Lower lobe of right lung (tissue), 2 donors: ENCODE measurements around the gene GRIK2. TPM values are rescaled to one million over a fixed set of nuclear protein-coding genes. Genes with fewer than 3 reads are reported as not detected.

Experiments
- ATAC-seq, 2 donors: fragments of 200-7000 bp; cut with Tn5 transposase; one replicate each; pipeline ENCODE4 v1.9.1; 2020 to 2022; ENCODE audit warnings: mild to moderate bottlenecking in 2 of 2, moderate library complexity in 2 of 2
- DNase-seq: peaks from one replicate; pipeline ENCODE4 v3.0.0-alpha.2; 2020
- H3K27ac ChIP-seq: fragments of 200-600 bp; one replicate; pipeline ENCODE4 v1.8.0; 2022
- H3K27me3 ChIP-seq: fragments of 200-600 bp; one replicate; pipeline ENCODE4 v1.8.0; 2022; ENCODE audit warnings: low read depth
- H3K36me3 ChIP-seq: fragments of 200-600 bp; one replicate; pipeline ENCODE4 v1.8.0; 2022; ENCODE audit warnings: mild to moderate bottlenecking
- H3K4me1 ChIP-seq: fragments of 200-600 bp; one replicate; pipeline ENCODE4 v1.8.0; 2022
- H3K4me3 ChIP-seq: fragments of 200-600 bp; one replicate; pipeline ENCODE4 v1.8.0; 2022; ENCODE audit warnings: mild to moderate bottlenecking
- H3K9me3 ChIP-seq: fragments of 200-600 bp; one replicate; pipeline ENCODE4 v1.8.0; 2022
- CTCF ChIP-seq: fragments of 200-600 bp; IDR thresholded peaks from one replicate; pipeline ENCODE4 v1.8.0; 2022; ENCODE audit warnings: antibody characterized with exemption, mild to moderate bottlenecking
- intact Hi-C: fragments of 100-400 bp; cut with DNase I; formaldehyde crosslinking; loops from one replicate; pipeline ENCODE4 v1.11.0; 2022
- total RNA-seq: library from RNA; stranded (reverse); fragmentation: NEBNext Ultra II Directional; extraction: Animal tissue kit (Norgen Biotek cat#: 25700); gene quantifications from one replicate; pipeline ENCODE4 v1.2.1, GENCODE V29; 2021
- donor health status: DM: no; HTN: yes; CAD: no; lungs with severe emphysema.

The GRIK2 gene
- total RNA-seq, 1 donor from 2014 or later: 0.62 TPM

GRCh38 chr6:101840100-101840499 lies 446.6 kb downstream of the GRIK2 start:
- no peak overlapping the region for H3K27ac ChIP-seq
- DNase-seq (no peak), ATAC-seq (no peak)
- no peak for TF ChIP-seq CTCF
- H3K4me3 ChIP-seq: no peak overlapping the region
- H3K27me3 ChIP-seq: no peaks in the 10 kb centered on the region
- intact Hi-C loops: no loop called here
- no peaks in the 10 kb centered on the region for H3K36me3 ChIP-seq
- no peaks in the 10 kb centered on the region for H3K9me3 ChIP-seq
- H3K4me1 ChIP-seq: no peaks in the 10 kb centered on the region

- Histone ChIP-seq H3K27me3 (no peaks in the 10 kb centered on the region), H3K27ac (no peak overlapping the region), H3K4me3 (no peak overlapping the region), H3K9me3 (no peaks in the 10 kb centered on the region), H3K36me3 (no peaks in the 10 kb centered on the region), H3K4me1 (no peaks in the 10 kb centered on the region)
- no peak for DNase-seq
- no peak for TF ChIP-seq CTCF
- intact Hi-C loops: no loop called here
- no peak for ATAC-seq
Observed at GRCh38 chr6:101845172-101845571, 451.7 kb downstream of the GRIK2 start.

GRCh38 chr6:101845621-101846020 lies 452.1 kb downstream of the GRIK2 start:
- no peak for ATAC-seq
- intact Hi-C loops: no loop called here
- Histone ChIP-seq H3K4me1 (no peaks in the 10 kb centered on the region), H3K27me3 (no peaks in the 10 kb centered on the region), H3K9me3 (no peaks in the 10 kb centered on the region), H3K27ac (no peak overlapping the region), H3K36me3 (no peaks in the 10 kb centered on the region), H3K4me3 (no peak overlapping the region)
- TF ChIP-seq CTCF: no peak
- DNase-seq: no peak

GRCh38 chr6:101847690-101848089 lies 454.2 kb downstream of the GRIK2 start:
- Histone ChIP-seq H3K4me1 (no peaks in the 10 kb centered on the region), H3K36me3 (no peaks in the 10 kb centered on the region), H3K27ac (no peak overlapping the region), H3K9me3 (no peaks in the 10 kb centered on the region), H3K27me3 (no peaks in the 10 kb centered on the region), H3K4me3 (no peak overlapping the region)
- intact Hi-C loops: no loop called here
- ATAC-seq (no peak), DNase-seq (no peak)
- TF ChIP-seq CTCF: no peak

GRCh38 chr6:101851911-101852310 lies 458.4 kb downstream of the GRIK2 start:
- Histone ChIP-seq H3K4me1 (no peaks in the 10 kb centered on the region), H3K27ac (no peak overlapping the region), H3K27me3 (no peaks in the 10 kb centered on the region), H3K36me3 (no peaks in the 10 kb centered on the region), H3K4me3 (no peak overlapping the region), H3K9me3 (no peaks in the 10 kb centered on the region)
- no peak for ATAC-seq
- intact Hi-C loops: no loop called here
- DNase-seq: no peak
- TF ChIP-seq CTCF: no peak
